HG03175 (cell line): ENCODE results near the gene PCSK2.
A peak's percentile ranks its signal among the peaks of the same experiment; 100 is the strongest.

ENCODE experiments used
- ATAC-seq: cut with Tn5 transposase; IDR thresholded peaks from one replicate; pipeline ENCODE4 v1.9.1; 2021; ENCODE audit warnings: mild to moderate bottlenecking, moderate library complexity; ENCODE audit not compliant: unreplicated experiment

The PCSK2 gene

GRCh38 chr20:17524560-17524959 lies 297.7 kb downstream of the PCSK2 start:
- ATAC-seq = no peak

- no peak for ATAC-seq
Measured at GRCh38 chr20:17525132-17525531, 298.3 kb downstream of the PCSK2 start.

GRCh38 chr20:17525650-17526049 lies 298.8 kb downstream of the PCSK2 start:
- peak; percentile 62 for ATAC-seq

GRCh38 chr20:17529586-17529985 lies 302.7 kb downstream of the PCSK2 start:
- ATAC-seq = no peak

- no peak for ATAC-seq
Measured at GRCh38 chr20:17530153-17530552, 303.3 kb downstream of the PCSK2 start.

- ATAC-seq = peak; percentile 48
Measured at GRCh38 chr20:17530716-17531664, 304.1 kb downstream of the PCSK2 start, which contains the start of gene BFSP1. TSS of gene BFSP1 (minus strand) at chr20:17531379. CDS start at chr20:17531329, 50 bp downstream.

- no peak for ATAC-seq
Measured at GRCh38 chr20:17531665-17532025, 304.8 kb downstream of the PCSK2 start.

GRCh38 chr20:17533396-17533795 lies 306.6 kb downstream of the PCSK2 start:
- ATAC-seq = no peak

GRCh38 chr20:17534077-17534476 lies 307.2 kb downstream of the PCSK2 start:
- no peak for ATAC-seq
